ENCODE results near the gene IVNS1ABP. TPM values are rescaled to one million over a fixed set of nuclear protein-coding genes. Genes with fewer than 3 reads are reported as not detected.
"Not testable (repeated sequence)": the region's sequence is repeated elsewhere in the genome, so short reads cannot be mapped to it uniquely, and the experiment has no call there.

Gene IVNS1ABP
- total and polyA plus RNA-seq, 4 donors = 73.4 to 111 (median 101) TPM

DNA sequence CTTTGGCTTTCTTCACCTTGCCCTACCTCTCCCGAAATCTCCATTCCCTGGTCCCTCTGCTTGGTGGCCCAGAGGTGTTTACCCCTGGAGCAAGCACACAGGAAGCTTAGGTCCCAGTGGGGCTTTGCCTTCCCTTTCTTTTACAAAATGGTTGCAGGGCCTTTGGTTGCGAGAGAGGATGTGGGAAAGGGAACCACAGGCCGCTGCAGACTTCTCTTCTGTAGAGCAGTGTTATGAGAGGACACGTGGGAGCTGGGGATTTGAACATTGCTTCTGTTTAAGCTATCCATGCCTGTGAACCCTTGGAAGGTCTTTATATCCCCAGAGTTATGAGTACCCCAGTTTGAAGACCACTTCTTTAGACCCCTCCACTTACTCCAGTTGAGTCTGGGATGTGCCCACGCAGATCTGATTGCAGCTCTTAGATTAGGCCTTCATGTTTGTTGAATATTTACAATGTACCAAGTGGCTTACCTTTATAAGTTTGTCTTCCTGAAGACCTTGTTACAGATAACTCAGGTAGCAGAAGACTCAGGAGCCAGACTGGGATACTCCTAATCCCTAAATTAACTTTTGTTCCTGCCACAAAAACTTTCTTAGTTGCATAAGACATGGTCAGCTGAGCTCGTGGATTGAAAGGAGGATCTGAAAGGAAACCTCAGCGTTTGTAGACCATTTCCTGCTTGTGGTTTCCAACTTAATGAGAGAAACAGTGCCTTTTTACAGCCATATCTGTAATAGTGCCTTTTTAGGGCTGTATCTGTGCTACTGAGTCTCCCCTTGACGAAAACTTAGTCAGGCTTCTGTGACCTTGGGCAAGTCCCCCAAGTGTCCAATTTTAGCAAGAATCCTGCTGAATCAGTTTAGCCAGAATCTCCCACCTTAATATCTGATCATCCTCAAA is 21.9 kb upstream of the IVNS1ABP start:
- Histone ChIP-seq H3K9me3 (ENCODE audit: control insufficient read depth, insufficient read depth, low read length) (no peaks in the 10 kb centered on the region), H3K27ac (ENCODE audit: low read depth, low read length) (no peak overlapping the region), H3K27me3 (ENCODE audit: control insufficient read depth, insufficient read depth, low read length) (no peaks in the 10 kb centered on the region), H3K4me1 (ENCODE audit: control insufficient read depth, insufficient read depth, low read length) (peaks cover 3% of the 10 kb centered on the region), H3K36me3 (ENCODE audit: control insufficient read depth, insufficient read depth, low read length) (no peaks in the 10 kb centered on the region), H3K4me3 (ENCODE audit: low read depth, low read length) (no peak overlapping the region)
- 85% methylated on average over 6 of the region's 8 CpGs for WGBS (ENCODE audit: insufficient coverage)
- no peak for DNase-seq (ENCODE audit: low read depth in 4 of 6, low spot score in 6 of 6)

DNA sequence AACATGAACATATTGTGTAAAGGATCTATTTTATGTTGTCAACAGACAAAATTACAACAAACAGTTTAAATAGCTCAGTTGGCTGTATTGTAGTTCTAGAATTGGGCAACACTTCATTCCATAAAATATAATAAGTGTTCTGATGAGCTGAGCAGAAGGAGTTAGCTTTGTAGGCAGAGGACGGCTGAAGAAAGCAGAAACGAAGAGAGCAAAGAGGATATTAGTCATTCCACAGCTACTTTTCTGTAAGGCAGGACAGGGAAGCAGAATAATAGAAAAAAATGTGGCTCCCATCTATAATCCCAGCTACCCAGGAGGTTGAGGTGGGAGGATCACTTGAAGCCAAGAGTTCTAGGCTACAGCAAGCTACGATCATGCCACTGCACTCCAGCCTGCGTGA is 20.2 kb upstream of the IVNS1ABP start:
- no peak overlapping the region for H3K4me3 ChIP-seq (ENCODE audit: low read depth, low read length)
- no peaks in the 10 kb centered on the region for H3K9me3 ChIP-seq (ENCODE audit: control insufficient read depth, insufficient read depth, low read length)
- H3K36me3 ChIP-seq (ENCODE audit: control insufficient read depth, insufficient read depth, low read length) = no peaks in the 10 kb centered on the region
- H3K27ac ChIP-seq (ENCODE audit: low read depth, low read length) = no peak overlapping the region
- H3K4me1 ChIP-seq (ENCODE audit: control insufficient read depth, insufficient read depth, low read length) = no peaks in the 10 kb centered on the region
- no CpG with 5 or more reads among the region's 4 CpGs for WGBS (ENCODE audit: insufficient coverage)
- H3K27me3 ChIP-seq (ENCODE audit: control insufficient read depth, insufficient read depth, low read length) = no peaks in the 10 kb centered on the region
- no peak for DNase-seq (ENCODE audit: low read depth in 4 of 6, low spot score in 6 of 6)

DNA sequence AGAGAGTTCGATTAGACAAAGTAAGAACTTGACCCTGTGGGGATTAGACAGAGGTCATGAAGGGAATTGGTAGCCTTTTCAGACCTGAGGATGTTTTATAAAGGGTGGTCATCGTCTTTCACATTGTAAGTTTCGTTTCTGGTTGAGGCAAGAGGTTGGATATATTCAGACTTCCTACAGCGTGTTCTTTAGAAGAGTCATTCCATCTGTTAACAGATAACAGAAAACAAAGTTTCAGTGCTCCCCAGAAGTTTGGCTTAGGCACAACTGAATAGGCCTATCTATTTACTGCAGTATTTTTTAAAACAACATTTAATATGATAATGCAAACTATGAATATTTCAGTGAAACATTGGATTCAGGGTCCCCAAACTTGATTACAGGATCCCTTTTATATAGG is 17.1 kb upstream of the IVNS1ABP start:
- no peak overlapping the region for H3K4me3 ChIP-seq (ENCODE audit: low read depth, low read length)
- WGBS (ENCODE audit: insufficient coverage) = 80% methylated on average over 3 of the region's 4 CpGs
- no peaks in the 10 kb centered on the region for H3K9me3 ChIP-seq (ENCODE audit: control insufficient read depth, insufficient read depth, low read length)
- H3K27me3 ChIP-seq (ENCODE audit: control insufficient read depth, insufficient read depth, low read length) = no peaks in the 10 kb centered on the region
- H3K27ac ChIP-seq (ENCODE audit: low read depth, low read length) = no peak overlapping the region
- DNase-seq (ENCODE audit: low read depth in 4 of 6, low spot score in 6 of 6) = no peak
- no peaks in the 10 kb centered on the region for H3K4me1 ChIP-seq (ENCODE audit: control insufficient read depth, insufficient read depth, low read length)
- no peaks in the 10 kb centered on the region for H3K36me3 ChIP-seq (ENCODE audit: control insufficient read depth, insufficient read depth, low read length)

GRCh38 chr1:185328255-185328654 is 11.2 kb upstream of the IVNS1ABP start:
- no peak for DNase-seq (ENCODE audit: low read depth in 4 of 6, low spot score in 6 of 6)
- Histone ChIP-seq H3K4me3 (ENCODE audit: low read depth, low read length) (no peak overlapping the region), H3K9me3 (ENCODE audit: control insufficient read depth, insufficient read depth, low read length) (no peaks in the 10 kb centered on the region), H3K4me1 (ENCODE audit: control insufficient read depth, insufficient read depth, low read length) (no peaks in the 10 kb centered on the region), H3K36me3 (ENCODE audit: control insufficient read depth, insufficient read depth, low read length) (no peaks in the 10 kb centered on the region), H3K27me3 (ENCODE audit: control insufficient read depth, insufficient read depth, low read length) (no peaks in the 10 kb centered on the region), H3K27ac (ENCODE audit: low read depth, low read length) (no peak overlapping the region)
- WGBS (ENCODE audit: insufficient coverage) = 100% methylated on average over 1 of the region's 4 CpGs

GRCh38 chr1:185325413-185325812 is 8.4 kb upstream of the IVNS1ABP start:
- DNase-seq (ENCODE audit: low read depth in 4 of 6, low spot score in 6 of 6) = no peak
- 84% methylated on average over 3 of the region's 4 CpGs for WGBS (ENCODE audit: insufficient coverage)
- H3K4me3 ChIP-seq (ENCODE audit: low read depth, low read length) = no peak overlapping the region
- H3K9me3 ChIP-seq (ENCODE audit: control insufficient read depth, insufficient read depth, low read length) = no peaks in the 10 kb centered on the region
- H3K27me3 ChIP-seq (ENCODE audit: control insufficient read depth, insufficient read depth, low read length) = no peaks in the 10 kb centered on the region
- H3K27ac ChIP-seq (ENCODE audit: low read depth, low read length) = no peak overlapping the region
- H3K4me1 ChIP-seq (ENCODE audit: control insufficient read depth, insufficient read depth, low read length) = no peaks in the 10 kb centered on the region
- no peaks in the 10 kb centered on the region for H3K36me3 ChIP-seq (ENCODE audit: control insufficient read depth, insufficient read depth, low read length)

GRCh38 chr1:185324118-185324517 is 7.1 kb upstream of the IVNS1ABP start:
- Histone ChIP-seq H3K27ac (ENCODE audit: low read depth, low read length) (no peak overlapping the region), H3K4me1 (ENCODE audit: control insufficient read depth, insufficient read depth, low read length) (no peaks in the 10 kb centered on the region), H3K27me3 (ENCODE audit: control insufficient read depth, insufficient read depth, low read length) (no peaks in the 10 kb centered on the region), H3K36me3 (ENCODE audit: control insufficient read depth, insufficient read depth, low read length) (no peaks in the 10 kb centered on the region), H3K4me3 (ENCODE audit: low read depth, low read length) (no peak overlapping the region), H3K9me3 (ENCODE audit: control insufficient read depth, insufficient read depth, low read length) (no peaks in the 10 kb centered on the region)
- DNase-seq (ENCODE audit: low read depth in 4 of 6, low spot score in 6 of 6) = no peak
- 100% methylated on average over 3 of the region's 3 CpGs for WGBS (ENCODE audit: insufficient coverage)

DNA sequence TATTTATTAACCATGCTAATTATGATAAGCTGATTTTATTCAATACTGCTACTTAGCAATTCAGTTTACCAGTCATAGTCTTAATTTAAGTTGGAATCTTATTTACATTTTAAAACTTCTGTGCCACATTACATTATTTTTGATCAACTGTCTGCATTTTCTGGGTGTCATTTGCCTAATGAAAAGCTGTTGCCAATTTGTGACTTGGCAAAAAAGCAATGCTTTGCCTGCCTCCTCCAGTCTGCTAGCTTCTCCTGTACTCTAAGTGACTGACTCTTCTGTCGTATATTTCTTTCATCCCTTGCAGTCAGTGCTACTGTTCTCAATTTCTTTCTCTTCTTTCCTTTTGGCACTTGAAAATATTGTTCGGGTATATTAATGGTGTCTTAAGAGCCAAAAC is 5.6 kb upstream of the IVNS1ABP start:
- H3K9me3 ChIP-seq (ENCODE audit: control insufficient read depth, insufficient read depth, low read length) = no peaks in the 10 kb centered on the region
- DNase-seq (ENCODE audit: low read depth in 4 of 6, low spot score in 6 of 6) = peak in 1 of 6 donors; percentile 76
- H3K27ac ChIP-seq (ENCODE audit: low read depth, low read length) = no peak overlapping the region
- no peak overlapping the region for H3K4me3 ChIP-seq (ENCODE audit: low read depth, low read length)
- peaks cover 5% of the 10 kb centered on the region for H3K4me1 ChIP-seq (ENCODE audit: control insufficient read depth, insufficient read depth, low read length)
- no peaks in the 10 kb centered on the region for H3K36me3 ChIP-seq (ENCODE audit: control insufficient read depth, insufficient read depth, low read length)
- no peaks in the 10 kb centered on the region for H3K27me3 ChIP-seq (ENCODE audit: control insufficient read depth, insufficient read depth, low read length)
- no CpG with 5 or more reads among the region's 2 CpGs for WGBS (ENCODE audit: insufficient coverage)

DNA sequence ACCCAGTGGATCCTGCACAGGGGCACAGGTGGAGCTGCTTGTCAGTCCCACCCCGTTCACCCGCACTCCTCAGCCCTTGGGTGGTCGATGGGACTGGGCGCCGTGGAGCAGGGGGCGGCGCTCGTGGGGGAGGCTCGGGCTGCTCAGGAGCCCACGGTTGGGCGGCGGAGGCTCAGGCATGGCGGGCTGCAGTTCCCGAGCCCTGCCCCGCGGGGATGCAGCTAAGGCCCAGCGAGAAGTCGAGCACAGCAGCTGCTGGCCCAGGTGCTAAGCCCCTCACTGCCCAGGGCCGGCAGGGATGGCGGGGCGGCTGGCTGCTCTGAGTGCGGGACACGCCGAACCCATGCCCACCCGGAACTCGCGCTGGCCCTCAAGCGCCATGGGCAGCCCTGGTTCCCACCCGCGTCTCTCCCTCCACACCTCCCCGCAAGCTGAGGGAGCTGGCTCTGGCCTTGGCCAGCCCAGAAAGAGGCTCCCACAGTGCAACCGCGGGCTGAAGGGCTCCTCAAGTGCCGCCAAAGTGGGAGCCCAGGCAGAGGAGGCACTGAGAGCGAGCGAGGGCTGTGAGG is 4.7 kb upstream of the IVNS1ABP start:
- not testable (repeated sequence) for H3K4me3 ChIP-seq (ENCODE audit: low read depth, low read length); H3K27me3 ChIP-seq (ENCODE audit: control insufficient read depth, insufficient read depth, low read length); H3K4me1 ChIP-seq (ENCODE audit: control insufficient read depth, insufficient read depth, low read length); H3K9me3 ChIP-seq (ENCODE audit: control insufficient read depth, insufficient read depth, low read length); H3K36me3 ChIP-seq (ENCODE audit: control insufficient read depth, insufficient read depth, low read length); H3K27ac ChIP-seq (ENCODE audit: low read depth, low read length); DNase-seq (ENCODE audit: low read depth in 4 of 6, low spot score in 6 of 6)
- 98% methylated on average over 31 of the region's 36 CpGs for WGBS (ENCODE audit: insufficient coverage)

DNA sequence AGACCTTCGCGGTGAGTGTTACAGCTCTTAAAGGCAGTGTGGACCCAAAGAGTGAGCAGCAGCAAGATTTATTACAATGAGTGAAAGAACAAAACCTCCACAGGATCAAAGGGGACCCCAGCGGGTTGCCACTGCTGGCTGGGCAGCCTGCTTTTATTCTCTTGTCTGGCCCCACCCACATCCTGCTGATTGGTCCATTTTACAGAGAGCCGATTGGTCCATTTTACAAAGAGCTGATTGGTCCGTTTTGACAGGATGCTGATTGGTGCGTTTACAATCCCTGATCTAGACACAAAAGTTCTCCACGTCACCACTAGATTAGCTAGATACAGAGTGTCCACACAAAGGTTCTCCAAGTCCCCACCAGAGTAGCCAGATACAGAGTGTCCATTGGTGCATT is 4.1 kb upstream of the IVNS1ABP start:
- 91% methylated on average over 7 of the region's 7 CpGs for WGBS (ENCODE audit: insufficient coverage)
- not testable (repeated sequence) for H3K4me3 ChIP-seq (ENCODE audit: low read depth, low read length); H3K36me3 ChIP-seq (ENCODE audit: control insufficient read depth, insufficient read depth, low read length); H3K4me1 ChIP-seq (ENCODE audit: control insufficient read depth, insufficient read depth, low read length); H3K9me3 ChIP-seq (ENCODE audit: control insufficient read depth, insufficient read depth, low read length); H3K27ac ChIP-seq (ENCODE audit: low read depth, low read length); DNase-seq (ENCODE audit: low read depth in 4 of 6, low spot score in 6 of 6); H3K27me3 ChIP-seq (ENCODE audit: control insufficient read depth, insufficient read depth, low read length)

DNA sequence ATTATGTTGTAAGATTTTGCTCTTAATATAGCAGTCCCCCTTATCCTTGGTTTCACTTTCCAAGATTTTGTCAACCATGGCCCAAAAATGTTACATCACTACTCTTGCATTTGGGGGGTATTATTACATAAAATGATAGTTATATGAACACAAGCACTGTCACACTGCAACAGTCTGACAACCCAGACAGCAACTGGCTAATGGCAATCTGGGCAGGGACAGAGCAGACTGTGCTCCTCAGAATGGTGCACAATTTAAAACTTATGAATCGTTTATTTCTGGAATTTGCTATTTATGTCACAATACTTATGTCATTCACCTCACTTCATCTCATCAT is 2.1 kb upstream of the IVNS1ABP start:
- H3K9me3 ChIP-seq (ENCODE audit: control insufficient read depth, insufficient read depth, low read length) = no peaks in the 10 kb centered on the region
- no peak overlapping the region for H3K4me3 ChIP-seq (ENCODE audit: low read depth, low read length)
- DNase-seq (ENCODE audit: low read depth in 4 of 6, low spot score in 6 of 6) = no peak
- H3K27ac ChIP-seq (ENCODE audit: low read depth, low read length) = no peak overlapping the region
- WGBS (ENCODE audit: insufficient coverage) = no CpG with 5 or more reads among the region's 1 CpG
- peaks cover 8% of the 10 kb centered on the region for H3K4me1 ChIP-seq (ENCODE audit: control insufficient read depth, insufficient read depth, low read length)
- H3K27me3 ChIP-seq (ENCODE audit: control insufficient read depth, insufficient read depth, low read length) = no peaks in the 10 kb centered on the region
- H3K36me3 ChIP-seq (ENCODE audit: control insufficient read depth, insufficient read depth, low read length) = no peaks in the 10 kb centered on the region

Data from spinal cord (tissue), 10 donors.